KOPT-K1 (cell line): Measurements from ENCODE around the gene CDRT15L2.
"Not testable (repeated sequence)": the region's sequence is repeated elsewhere in the genome, so short reads cannot be mapped to it uniquely, and the experiment has no call there.

Experiments
- H3K27ac ChIP-seq: fragments of 200-600 bp; sonication (generic); 2 replicates; pipeline ENCODE4 v1.5.1; 2016; ENCODE audit warnings: antibody characterized with exemption, mild to moderate bottlenecking, low read depth, low read length; ENCODE audit not compliant: poor library complexity, severe bottlenecking
- H3K36me3 ChIP-seq: fragments of 200-600 bp; sonication (generic); 2 replicates; pipeline ENCODE4 v1.5.1; 2017; ENCODE audit warnings: antibody characterized with exemption, mild to moderate bottlenecking, low read length, moderate library complexity; ENCODE audit not compliant: insufficient read depth
- H3K9me3 ChIP-seq: fragments of 200-600 bp; sonication (generic); 2 replicates; pipeline ENCODE4 v1.5.1; 2017; ENCODE audit warnings: antibody characterized with exemption, low read length, mild to moderate bottlenecking; ENCODE audit not compliant: insufficient read depth, poor library complexity, severe bottlenecking

The CDRT15L2 gene

GRCh38 chr17:20579424-20579823 is at the start of gene CDRT15L2:
CDRT15L2 (plus strand) TSS chr17:20579724; CDS start chr17:20579744, 20 bp downstream.
- not testable (repeated sequence) for H3K36me3 ChIP-seq, H3K27ac ChIP-seq, H3K9me3 ChIP-seq

GRCh38 chr17:20530104-20530503 is 49.4 kb upstream of the CDRT15L2 start:
- H3K27ac ChIP-seq, H3K9me3 ChIP-seq, H3K36me3 ChIP-seq: not testable (repeated sequence)

GRCh38 chr17:20532544-20533090 is 46.9 kb upstream of the CDRT15L2 start:
- not testable (repeated sequence) for H3K9me3 ChIP-seq, H3K36me3 ChIP-seq
- peak overlapping the region; percentile 68 for H3K27ac ChIP-seq

- H3K36me3 ChIP-seq: not testable (repeated sequence)
- H3K27ac ChIP-seq: peak overlapping the region; percentile 56
Measured at GRCh38 chr17:20533206-20533605, 46.3 kb upstream of the CDRT15L2 start.

GRCh38 chr17:20534711-20535550 is 44.6 kb upstream of the CDRT15L2 start:
- not testable (repeated sequence) for H3K36me3 ChIP-seq, H3K9me3 ChIP-seq, H3K27ac ChIP-seq

More at GRCh38 chr17:20533206-20533605, 46.3 kb upstream of the CDRT15L2 start:
- not testable (repeated sequence) for H3K9me3 ChIP-seq

GRCh38 chr17:20540414-20540813 is 39.1 kb upstream of the CDRT15L2 start:
- H3K36me3 ChIP-seq, H3K27ac ChIP-seq, H3K9me3 ChIP-seq: not testable (repeated sequence)

- H3K9me3 ChIP-seq, H3K27ac ChIP-seq, H3K36me3 ChIP-seq: not testable (repeated sequence)
Measured at GRCh38 chr17:20540865-20541264, 38.7 kb upstream of the CDRT15L2 start.

GRCh38 chr17:20541853-20542546 is 37.5 kb upstream of the CDRT15L2 start:
- not testable (repeated sequence) for H3K9me3 ChIP-seq, H3K36me3 ChIP-seq, H3K27ac ChIP-seq

- H3K27ac ChIP-seq, H3K9me3 ChIP-seq, H3K36me3 ChIP-seq: not testable (repeated sequence)
Measured at GRCh38 chr17:20547923-20548322, 31.6 kb upstream of the CDRT15L2 start.

GRCh38 chr17:20552920-20553319 is 26.6 kb upstream of the CDRT15L2 start:
- H3K27ac ChIP-seq, H3K9me3 ChIP-seq, H3K36me3 ChIP-seq: not testable (repeated sequence)

- not testable (repeated sequence) for H3K36me3 ChIP-seq, H3K27ac ChIP-seq, H3K9me3 ChIP-seq
Measured at GRCh38 chr17:20554728-20555127, 24.8 kb upstream of the CDRT15L2 start.

- H3K36me3 ChIP-seq, H3K9me3 ChIP-seq, H3K27ac ChIP-seq: not testable (repeated sequence)
Measured at GRCh38 chr17:20555135-20556010, 24.2 kb upstream of the CDRT15L2 start.

- H3K36me3 ChIP-seq: not testable (repeated sequence)
Measured at GRCh38 chr17:20558096-20558495, 21.4 kb upstream of the CDRT15L2 start.

GRCh38 chr17:20559018-20559417 is 20.5 kb upstream of the CDRT15L2 start:
- H3K36me3 ChIP-seq: not testable (repeated sequence)

More at GRCh38 chr17:20558096-20558495, 21.4 kb upstream of the CDRT15L2 start:
- not testable (repeated sequence) for H3K9me3 ChIP-seq, H3K27ac ChIP-seq

GRCh38 chr17:20562587-20562986 is 16.9 kb upstream of the CDRT15L2 start:
- Histone ChIP-seq H3K36me3 (no peaks in the 10 kb centered on the region), H3K9me3 (no peaks in the 10 kb centered on the region), H3K27ac (no peak overlapping the region)

More at GRCh38 chr17:20559018-20559417, 20.5 kb upstream of the CDRT15L2 start:
- H3K9me3 ChIP-seq, H3K27ac ChIP-seq: not testable (repeated sequence)
